Sigmoid colon (tissue), 4 donors: ENCODE measurements around the gene IL32.

ENCODE experiments used
- CTCF ChIP-seq, 4 experiments: fragments of 450-650 bp in 3 of 4; fragments of 200-600 bp in 1 of 4; IDR thresholded peaks; one replicate each; pipeline ENCODE4 v1.5.1; 2016 to 2019; ENCODE audit warnings: antibody characterized with exemption in 4 of 4, mild to moderate bottlenecking in 3 of 4, moderate library complexity in 2 of 4
- POLR2A ChIP-seq, 2 donors: fragments of 450-650 bp; IDR thresholded peaks; one replicate each; pipeline ENCODE4 v1.6.1; 2016; ENCODE audit warnings: antibody characterized with exemption in 2 of 2, mild to moderate bottlenecking in 2 of 2, moderate library complexity in 2 of 2
- POLR2AphosphoS5 ChIP-seq, 4 donors: sonication (generic); formaldehyde crosslinking; IDR thresholded peaks; one replicate each; pipeline ENCODE4 v1.6.1; 2017; ENCODE audit warnings: antibody characterized with exemption in 4 of 4

DNA sequence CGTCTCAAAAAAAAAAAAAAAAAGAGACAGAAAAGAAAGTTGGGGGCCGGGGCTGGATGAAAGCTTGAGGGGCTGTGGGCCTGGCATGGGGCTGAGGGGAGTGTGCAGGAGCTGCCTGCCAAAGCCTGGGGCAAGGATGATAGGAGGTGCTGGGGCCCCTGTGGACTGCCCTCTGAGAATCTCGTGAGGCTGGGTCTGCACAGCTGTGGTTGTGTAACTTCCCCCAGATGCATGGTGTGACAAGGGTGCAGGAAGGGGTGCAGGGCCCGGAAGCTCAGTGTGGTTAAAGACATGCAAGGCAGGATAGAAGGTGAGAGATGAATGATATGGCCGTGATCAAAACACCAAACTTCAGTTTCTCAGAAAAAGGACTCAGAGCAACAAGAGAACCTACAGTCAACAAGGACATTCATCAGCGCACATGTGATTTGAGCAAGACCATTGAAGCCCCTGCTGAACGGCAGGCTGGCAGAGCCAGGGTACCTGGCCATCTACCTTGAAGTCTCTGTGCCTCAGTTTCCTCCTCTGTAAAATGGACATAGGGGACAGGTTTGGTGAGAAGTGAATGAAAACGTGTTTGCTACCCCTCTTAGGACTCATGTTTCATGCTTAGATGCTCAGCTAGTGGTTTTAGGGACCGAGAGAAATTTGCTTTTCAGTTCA is 9.6 kb downstream of the IL32 start:
- TF ChIP-seq CTCF (IDR thresholded peaks at IDR 0.05) (no peak), POLR2A (IDR thresholded peaks at IDR 0.05) (no peak), POLR2AphosphoS5 (IDR thresholded peaks at IDR 0.05) (no peak)
